KOPT-K1 (cell line): ENCODE measurements around the gene RUFY1.
"Not testable (repeated sequence)": the region's sequence is repeated elsewhere in the genome, so short reads cannot be mapped to it uniquely, and the experiment has no call there.

Experiments
- H3K27ac ChIP-seq: fragments of 200-600 bp; sonication (generic); 2 replicates; pipeline ENCODE4 v1.5.1; 2016; ENCODE audit warnings: antibody characterized with exemption, mild to moderate bottlenecking, low read depth, low read length; ENCODE audit not compliant: poor library complexity, severe bottlenecking
- H3K36me3 ChIP-seq: fragments of 200-600 bp; sonication (generic); 2 replicates; pipeline ENCODE4 v1.5.1; 2017; ENCODE audit warnings: antibody characterized with exemption, mild to moderate bottlenecking, low read length, moderate library complexity; ENCODE audit not compliant: insufficient read depth
- H3K9me3 ChIP-seq: fragments of 200-600 bp; sonication (generic); 2 replicates; pipeline ENCODE4 v1.5.1; 2017; ENCODE audit warnings: antibody characterized with exemption, low read length, mild to moderate bottlenecking; ENCODE audit not compliant: insufficient read depth, poor library complexity, severe bottlenecking

The RUFY1 gene

GRCh38 chr5:179526978-179527377 lies 23.4 kb upstream of the RUFY1 start:
- Histone ChIP-seq H3K9me3 (peaks cover 6% of the 10 kb centered on the region), H3K27ac (no peak overlapping the region), H3K36me3 (no peaks in the 10 kb centered on the region)

GRCh38 chr5:179530069-179530998 lies 20.0 kb upstream of the RUFY1 start:
- no peak overlapping the region for H3K27ac ChIP-seq
- no peaks in the 10 kb centered on the region for H3K36me3 ChIP-seq

GRCh38 chr5:179533024-179533423 lies 17.3 kb upstream of the RUFY1 start:
- Histone ChIP-seq H3K9me3 (peaks cover 6% of the 10 kb centered on the region), H3K36me3 (no peaks in the 10 kb centered on the region), H3K27ac (no peak overlapping the region)

More at GRCh38 chr5:179530069-179530998, 20.0 kb upstream of the RUFY1 start:
- H3K9me3 ChIP-seq = peaks cover 6% of the 10 kb centered on the region

- Histone ChIP-seq H3K36me3 (no peaks in the 10 kb centered on the region), H3K27ac (no peak overlapping the region), H3K9me3 (peaks cover 6% of the 10 kb centered on the region)
Measured at GRCh38 chr5:179533907-179534306, 16.4 kb upstream of the RUFY1 start.

GRCh38 chr5:179534431-179534830 lies 15.9 kb upstream of the RUFY1 start:
- no peak overlapping the region for H3K27ac ChIP-seq
- no peaks in the 10 kb centered on the region for H3K36me3 ChIP-seq
- H3K9me3 ChIP-seq = peaks cover 6% of the 10 kb centered on the region

- Histone ChIP-seq H3K36me3 (no peaks in the 10 kb centered on the region), H3K9me3 (no peaks in the 10 kb centered on the region), H3K27ac (no peak overlapping the region)
Measured at GRCh38 chr5:179536676-179537075, 13.7 kb upstream of the RUFY1 start.

- Histone ChIP-seq H3K36me3 (no peaks in the 10 kb centered on the region), H3K27ac (no peak overlapping the region), H3K9me3 (no peaks in the 10 kb centered on the region)
Measured at GRCh38 chr5:179542170-179542569, 8.2 kb upstream of the RUFY1 start.

GRCh38 chr5:179543275-179543674 lies 7.1 kb upstream of the RUFY1 start:
- not testable (repeated sequence) for H3K9me3 ChIP-seq, H3K27ac ChIP-seq, H3K36me3 ChIP-seq

GRCh38 chr5:179553006-179553405 lies 2.7 kb downstream of the RUFY1 start:
- H3K36me3 ChIP-seq = peaks cover 6% of the 10 kb centered on the region; the same call in 1 of the 2 replicates
- no peaks in the 10 kb centered on the region for H3K9me3 ChIP-seq
- H3K27ac ChIP-seq = no peak overlapping the region

GRCh38 chr5:179553875-179554274 lies 3.5 kb downstream of the RUFY1 start:
- Histone ChIP-seq H3K9me3 (no peaks in the 10 kb centered on the region), H3K36me3 (peaks cover 6% of the 10 kb centered on the region; the same call in 1 of the 2 replicates), H3K27ac (no peak overlapping the region)

- H3K27ac ChIP-seq = no peak overlapping the region
- no peaks in the 10 kb centered on the region for H3K9me3 ChIP-seq
- peaks cover 8% of the 10 kb centered on the region for H3K36me3 ChIP-seq
Measured at GRCh38 chr5:179554981-179555380, 4.6 kb downstream of the RUFY1 start.

- H3K27ac ChIP-seq, H3K9me3 ChIP-seq: not testable (repeated sequence)
- H3K36me3 ChIP-seq = peaks cover 30% of the 10 kb centered on the region
Measured at GRCh38 chr5:179558261-179558799, 8.0 kb downstream of the RUFY1 start.

- peaks cover 36% of the 10 kb centered on the region for H3K36me3 ChIP-seq
- H3K9me3 ChIP-seq = no peaks in the 10 kb centered on the region
- H3K27ac ChIP-seq = peak overlapping the region; percentile 46
Measured at GRCh38 chr5:179558932-179559283, 8.6 kb downstream of the RUFY1 start.

GRCh38 chr5:179559284-179560252 lies 9.2 kb downstream of the RUFY1 start:
- peaks cover 42% of the 10 kb centered on the region for H3K36me3 ChIP-seq
- H3K9me3 ChIP-seq = no peaks in the 10 kb centered on the region
- peak overlapping the region; percentile 46 for H3K27ac ChIP-seq

- Histone ChIP-seq H3K9me3 (no peaks in the 10 kb centered on the region), H3K27ac (no peak overlapping the region), H3K36me3 (peaks cover 84% of the 10 kb centered on the region)
Measured at GRCh38 chr5:179564526-179564925, 14.2 kb downstream of the RUFY1 start.
